SHP77 treated with DMSO at 0.1 percent for 48 hours (cell line): ENCODE data around the gene RTKN.

Experiments used
- DNase-seq: peaks from one replicate; lab custom pipeline; 2025; lab: John Stamatoyannopoulos, UW

The RTKN gene

GRCh38 chr2:74415762-74416395, 25.9 kb downstream of the RTKN start:
- no peak for DNase-seq

GRCh38 chr2:74414881-74415761, 26.6 kb downstream of the RTKN start:
- no peak for DNase-seq

GRCh38 chr2:74414441-74414840, 27.3 kb downstream of the RTKN start:
- no peak for DNase-seq

GRCh38 chr2:74413001-74413698, 28.6 kb downstream of the RTKN start:
- DNase-seq: no peak

- DNase-seq: no peak
These were observed 34.1 kb downstream of the RTKN start for GRCh38 chr2:74407682-74408081.

- DNase-seq: no peak
These were observed 35.7 kb downstream of the RTKN start for GRCh38 chr2:74406035-74406434.

GRCh38 chr2:74401891-74402290, 39.8 kb downstream of the RTKN start:
- no peak for DNase-seq

- peak; percentile 14 for DNase-seq
These were observed 42.0 kb downstream of the RTKN start for GRCh38 chr2:74399785-74400184.

GRCh38 chr2:74396149-74396548, 45.6 kb downstream of the RTKN start:
- no peak for DNase-seq

GRCh38 chr2:74393525-74393924, 48.2 kb downstream of the RTKN start:
- DNase-seq: no peak

GRCh38 chr2:74392449-74392743, 49.3 kb downstream of the RTKN start:
- no peak for DNase-seq

- peak; percentile 47 for DNase-seq
These were observed 49.9 kb downstream of the RTKN start for GRCh38 chr2:74391580-74392448.

GRCh38 chr2:74391209-74391579, 50.5 kb downstream of the RTKN start:
- no peak for DNase-seq

- no peak for DNase-seq
These were observed 51.1 kb downstream of the RTKN start for GRCh38 chr2:74390606-74391005.

GRCh38 chr2:74387346-74387745, 54.4 kb downstream of the RTKN start:
- DNase-seq: no peak

GRCh38 chr2:74385396-74385795, 56.3 kb downstream of the RTKN start:
- no peak for DNase-seq

- DNase-seq: no peak
These were observed 57.7 kb downstream of the RTKN start for GRCh38 chr2:74384051-74384450.

GRCh38 chr2:74383254-74383653, 58.5 kb downstream of the RTKN start:
- no peak for DNase-seq

GRCh38 chr2:74381751-74382150, 60.0 kb downstream of the RTKN start:
- no peak for DNase-seq

GRCh38 chr2:74379851-74380789, 61.6 kb downstream of the RTKN start, which contains the start of gene DCTN1:
TSS of gene DCTN1 (minus strand) at chr2:74380311. CDS start at chr2:74380037, 274 bp downstream.
- no peak for DNase-seq

GRCh38 chr2:74378007-74378406, 63.7 kb downstream of the RTKN start:
- DNase-seq: no peak
